Endodermal cell (in vitro differentiated cells): Measurements from ENCODE around the gene SPDEF. TPM values are rescaled to one million over a fixed set of nuclear protein-coding genes. Genes with fewer than 3 reads are reported as not detected.

Experiments
- DNase-seq: peaks from one replicate; pipeline ENCODE4 v3.0.0-alpha.2; 2017
- H3K27ac ChIP-seq: 2 replicates; pipeline ENCODE4 v1.5.1; 2013; ENCODE audit warnings: mild to moderate bottlenecking, low read depth, low read length, moderate library complexity
- H3K27me3 ChIP-seq: 2 replicates; pipeline ENCODE4 v1.6.1; 2013; ENCODE audit warnings: mild to moderate bottlenecking, low read length, moderate library complexity; ENCODE audit not compliant: insufficient read depth, control insufficient read depth, poor library complexity, severe bottlenecking
- H3K36me3 ChIP-seq: 2 replicates; pipeline ENCODE4 v1.7.0; 2013; ENCODE audit warnings: mild to moderate bottlenecking, low read length, moderate library complexity; ENCODE audit not compliant: control insufficient read depth, insufficient read depth
- H3K4me1 ChIP-seq: one replicate; pipeline ENCODE4 v1.7.0; 2013; ENCODE audit warnings: low read length; ENCODE audit not compliant: control insufficient read depth, insufficient read depth
- H3K4me3 ChIP-seq: 2 replicates; pipeline ENCODE4 v1.5.1; 2013; ENCODE audit warnings: mild to moderate bottlenecking, low read length, moderate library complexity
- H3K9ac ChIP-seq: 2 replicates; pipeline ENCODE4 v1.6.1; 2013; ENCODE audit warnings: mild to moderate bottlenecking, low read length, moderate library complexity; ENCODE audit not compliant: poor library complexity, severe bottlenecking; ENCODE audit errors: extremely low read depth
- H3K9me3 ChIP-seq: 2 replicates; pipeline ENCODE4 v1.6.1; 2013; ENCODE audit warnings: mild to moderate bottlenecking, low read length, moderate library complexity; ENCODE audit not compliant: control insufficient read depth
- H3K27ac Mint-ChIP-seq: 2 replicates; pipeline ENCODE4 v1.8.0; 2020; ENCODE audit warnings: mixed read lengths
- H3K27me3 Mint-ChIP-seq: 2 replicates; pipeline ENCODE4 v1.8.0; 2021; ENCODE audit warnings: mild to moderate bottlenecking, mixed read lengths; ENCODE audit not compliant: insufficient read depth
- H3K36me3 Mint-ChIP-seq: 2 replicates; pipeline ENCODE4 v1.8.0; 2020; ENCODE audit warnings: low read depth, mixed read lengths
- H3K4me1 Mint-ChIP-seq: 2 replicates; pipeline ENCODE4 v1.8.0; 2020; ENCODE audit warnings: mixed read lengths
- H3K4me3 Mint-ChIP-seq: 2 replicates; pipeline ENCODE4 v1.8.0; 2020; ENCODE audit warnings: mild to moderate bottlenecking, moderate library complexity, mixed read lengths
- H3K9me3 Mint-ChIP-seq: 2 replicates; pipeline ENCODE4 v1.8.0; 2020; ENCODE audit warnings: mild to moderate bottlenecking, mixed read lengths
- CTCF ChIP-seq: fragments of 200-600 bp; sonication (generic); conservative IDR thresholded peaks from 2 replicates; pipeline ENCODE4 v1.5.0; 2021; ENCODE audit warnings: antibody characterized with exemption, mild to moderate bottlenecking
- WGBS, 2 experiments: methylation state at CpG; one replicate each; pipeline versions ENCODE4 v1.1.5 to v1.1.7; 2013; ENCODE audit warnings: missing lambda C conversion rate in 2 of 2, mixed read lengths in 1 of 2; ENCODE audit not compliant: insufficient coverage in 1 of 2, insufficient read length in 1 of 2; 5-methylcytosine and 5-hydroxymethylcytosine counted together
- total RNA-seq, 2 donors: library from RNA; stranded (reverse); fragmentation: NEBNext Ultra II Directional in 1 of 2; extraction: Animal tissue kit (Norgen Biotek cat#: 25700) in 1 of 2; gene quantifications; 2 replicates in 1 of 2; 3 replicates in 1 of 2; pipeline ENCODE4 v1.2.1, GENCODE V29; 2021

The SPDEF gene
- total RNA-seq, 2 donors from 2014 or later, result 1.1 to 2.6 TPM

GRCh38 chr6:34553146-34553545, 3.0 kb downstream of the SPDEF start:
- Mint-ChIP-seq H3K4me1 (peaks cover 16% of the 10 kb centered on the region), H3K4me3 (no peak overlapping the region), H3K36me3 (no peaks in the 10 kb centered on the region), H3K27me3 (no peaks in the 10 kb centered on the region), H3K9me3 (no peaks in the 10 kb centered on the region), H3K27ac (no peak overlapping the region)
- Histone ChIP-seq H3K4me1 (peaks cover 10% of the 10 kb centered on the region), H3K9me3 (no peaks in the 10 kb centered on the region), H3K9ac (no peak overlapping the region), H3K4me3 (no peak overlapping the region), H3K27me3 (no peaks in the 10 kb centered on the region), H3K27ac (no peak overlapping the region), H3K36me3 (no peaks in the 10 kb centered on the region)
- no peak for DNase-seq
- no peak for TF ChIP-seq CTCF
- WGBS, 2 experiments, result 86 to 100% methylated on average over 2 to 4 of the region's 4 CpGs

DNA sequence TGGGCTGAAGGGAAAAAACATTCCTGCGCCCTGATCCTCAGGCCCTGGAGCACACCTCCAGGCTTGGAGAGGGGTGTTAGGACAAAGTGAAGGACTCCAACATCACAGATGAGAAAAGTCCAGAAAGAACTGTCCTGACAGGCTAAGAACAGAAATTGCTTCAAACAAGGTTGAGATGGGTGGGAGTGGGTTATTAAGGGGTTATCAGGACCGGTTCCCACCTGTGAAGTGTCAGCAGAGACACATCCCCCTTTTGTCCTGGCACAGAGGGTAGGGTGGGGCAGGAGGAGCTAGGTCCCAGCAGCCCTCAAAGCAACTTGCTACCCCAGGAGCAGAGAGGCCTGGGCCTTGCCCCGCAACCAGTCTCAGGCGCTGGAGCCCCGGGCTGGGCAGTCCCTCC, 3.5 kb downstream of the SPDEF start:
- TF ChIP-seq CTCF, result no peak
- H3K36me3 Mint-ChIP-seq, result no peaks in the 10 kb centered on the region
- WGBS, 2 experiments, result 88 to 93% methylated on average over 2 to 5 of the region's 5 CpGs
- no peak for DNase-seq
- Histone ChIP-seq H3K27me3 (no peaks in the 10 kb centered on the region), H3K9me3 (no peaks in the 10 kb centered on the region), H3K4me1 (peaks cover 10% of the 10 kb centered on the region), H3K4me3 (no peak overlapping the region), H3K27ac (no peak overlapping the region), H3K9ac (no peak overlapping the region), H3K36me3 (no peaks in the 10 kb centered on the region)
- H3K27me3 Mint-ChIP-seq, result no peaks in the 10 kb centered on the region
- peaks cover 16% of the 10 kb centered on the region for H3K4me1 Mint-ChIP-seq
- H3K4me3 Mint-ChIP-seq, result no peak overlapping the region
- no peaks in the 10 kb centered on the region for H3K9me3 Mint-ChIP-seq
- H3K27ac Mint-ChIP-seq, result no peak overlapping the region

GRCh38 chr6:34551720-34552119, 4.4 kb downstream of the SPDEF start:
- no peaks in the 10 kb centered on the region for H3K9me3 Mint-ChIP-seq
- no peak overlapping the region for H3K27ac Mint-ChIP-seq
- Histone ChIP-seq H3K4me1 (peaks cover 10% of the 10 kb centered on the region), H3K27ac (no peak overlapping the region), H3K27me3 (no peaks in the 10 kb centered on the region), H3K9ac (no peak overlapping the region), H3K36me3 (no peaks in the 10 kb centered on the region), H3K9me3 (no peaks in the 10 kb centered on the region), H3K4me3 (no peak overlapping the region)
- H3K27me3 Mint-ChIP-seq, result no peaks in the 10 kb centered on the region
- no peaks in the 10 kb centered on the region for H3K36me3 Mint-ChIP-seq
- WGBS, 2 experiments, result 93 to 97% methylated on average over 7 to 8 of the region's 8 CpGs
- no peak for DNase-seq
- H3K4me3 Mint-ChIP-seq, result no peak overlapping the region
- H3K4me1 Mint-ChIP-seq, result peaks cover 9% of the 10 kb centered on the region
- no peak for TF ChIP-seq CTCF
